ENCODE results near the gene SLC22A1.

GRCh38 chr6:160132776-160133338 is 11.2 kb downstream of the SLC22A1 start:
- TF ChIP-seq, protein P1, sequence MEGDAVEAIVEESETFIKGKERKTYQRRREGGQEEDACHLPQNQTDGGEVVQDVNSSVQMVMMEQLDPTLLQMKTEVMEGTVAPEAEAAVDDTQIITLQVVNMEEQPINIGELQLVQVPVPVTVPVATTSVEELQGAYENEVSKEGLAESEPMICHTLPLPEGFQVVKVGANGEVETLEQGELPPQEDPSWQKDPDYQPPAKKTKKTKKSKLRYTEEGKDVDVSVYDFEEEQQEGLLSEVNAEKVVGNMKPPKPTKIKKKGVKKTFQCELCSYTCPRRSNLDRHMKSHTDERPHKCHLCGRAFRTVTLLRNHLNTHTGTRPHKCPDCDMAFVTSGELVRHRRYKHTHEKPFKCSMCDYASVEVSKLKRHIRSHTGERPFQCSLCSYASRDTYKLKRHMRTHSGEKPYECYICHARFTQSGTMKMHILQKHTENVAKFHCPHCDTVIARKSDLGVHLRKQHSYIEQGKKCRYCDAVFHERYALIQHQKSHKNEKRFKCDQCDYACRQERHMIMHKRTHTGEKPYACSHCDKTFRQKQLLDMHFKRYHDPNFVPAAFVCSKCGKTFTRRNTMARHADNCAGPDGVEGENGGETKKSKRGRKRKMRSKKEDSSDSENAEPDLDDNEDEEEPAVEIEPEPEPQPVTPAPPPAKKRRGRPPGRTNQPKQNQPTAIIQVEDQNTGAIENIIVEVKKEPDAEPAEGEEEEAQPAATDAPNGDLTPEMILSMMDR (IDR thresholded peaks at IDR 0.05), result no peak
- TF ChIP-seq CREB1 (CRISPR knock-in tag; IDR thresholded peaks at IDR 0.05) (no peak), ZNF232 (CRISPR knock-in tag; IDR thresholded peaks at IDR 0.05) (no peak), NFE2L1 (CRISPR knock-in tag; IDR thresholded peaks at IDR 0.05) (no peak), E2F1 (CRISPR knock-in tag; IDR thresholded peaks at IDR 0.05) (no peak), JUN (CRISPR knock-in tag; IDR thresholded peaks at IDR 0.05) (no peak), HMGXB4 (CRISPR knock-in tag; IDR thresholded peaks at IDR 0.05) (no peak)
- TF ChIP-seq, protein P2, sequence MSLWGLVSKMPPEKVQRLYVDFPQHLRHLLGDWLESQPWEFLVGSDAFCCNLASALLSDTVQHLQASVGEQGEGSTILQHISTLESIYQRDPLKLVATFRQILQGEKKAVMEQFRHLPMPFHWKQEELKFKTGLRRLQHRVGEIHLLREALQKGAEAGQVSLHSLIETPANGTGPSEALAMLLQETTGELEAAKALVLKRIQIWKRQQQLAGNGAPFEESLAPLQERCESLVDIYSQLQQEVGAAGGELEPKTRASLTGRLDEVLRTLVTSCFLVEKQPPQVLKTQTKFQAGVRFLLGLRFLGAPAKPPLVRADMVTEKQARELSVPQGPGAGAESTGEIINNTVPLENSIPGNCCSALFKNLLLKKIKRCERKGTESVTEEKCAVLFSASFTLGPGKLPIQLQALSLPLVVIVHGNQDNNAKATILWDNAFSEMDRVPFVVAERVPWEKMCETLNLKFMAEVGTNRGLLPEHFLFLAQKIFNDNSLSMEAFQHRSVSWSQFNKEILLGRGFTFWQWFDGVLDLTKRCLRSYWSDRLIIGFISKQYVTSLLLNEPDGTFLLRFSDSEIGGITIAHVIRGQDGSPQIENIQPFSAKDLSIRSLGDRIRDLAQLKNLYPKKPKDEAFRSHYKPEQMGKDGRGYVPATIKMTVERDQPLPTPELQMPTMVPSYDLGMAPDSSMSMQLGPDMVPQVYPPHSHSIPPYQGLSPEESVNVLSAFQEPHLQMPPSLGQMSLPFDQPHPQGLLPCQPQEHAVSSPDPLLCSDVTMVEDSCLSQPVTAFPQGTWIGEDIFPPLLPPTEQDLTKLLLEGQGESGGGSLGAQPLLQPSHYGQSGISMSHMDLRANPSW (CRISPR knock-in tag; conservative IDR thresholded peaks at IDR 0.05; ENCODE audit: low read depth), result no peak
- TF ChIP-seq, protein P3, sequence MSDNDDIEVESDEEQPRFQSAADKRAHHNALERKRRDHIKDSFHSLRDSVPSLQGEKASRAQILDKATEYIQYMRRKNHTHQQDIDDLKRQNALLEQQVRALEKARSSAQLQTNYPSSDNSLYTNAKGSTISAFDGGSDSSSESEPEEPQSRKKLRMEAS (CRISPR knock-in tag; IDR thresholded peaks at IDR 0.05), result no peak
- TF ChIP-seq, protein P4, sequence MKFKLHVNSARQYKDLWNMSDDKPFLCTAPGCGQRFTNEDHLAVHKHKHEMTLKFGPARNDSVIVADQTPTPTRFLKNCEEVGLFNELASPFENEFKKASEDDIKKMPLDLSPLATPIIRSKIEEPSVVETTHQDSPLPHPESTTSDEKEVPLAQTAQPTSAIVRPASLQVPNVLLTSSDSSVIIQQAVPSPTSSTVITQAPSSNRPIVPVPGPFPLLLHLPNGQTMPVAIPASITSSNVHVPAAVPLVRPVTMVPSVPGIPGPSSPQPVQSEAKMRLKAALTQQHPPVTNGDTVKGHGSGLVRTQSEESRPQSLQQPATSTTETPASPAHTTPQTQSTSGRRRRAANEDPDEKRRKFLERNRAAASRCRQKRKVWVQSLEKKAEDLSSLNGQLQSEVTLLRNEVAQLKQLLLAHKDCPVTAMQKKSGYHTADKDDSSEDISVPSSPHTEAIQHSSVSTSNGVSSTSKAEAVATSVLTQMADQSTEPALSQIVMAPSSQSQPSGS (CRISPR knock-in tag; IDR thresholded peaks at IDR 0.05; ENCODE audit: borderline replicate concordance, low read depth), result no peak
